Loucy (cell line): ENCODE results near the gene ZBTB3.
"Not testable (repeated sequence)": the region's sequence is repeated elsewhere in the genome, so short reads cannot be mapped to it uniquely, and the experiment has no call there.

Experiments used
- H2AFZ ChIP-seq: fragments of 200-600 bp; sonication (generic); 2 replicates; pipeline ENCODE4 v1.6.0; 2016; ENCODE audit warnings: antibody characterized with exemption, mild to moderate bottlenecking, low read length, moderate library complexity
- H3F3A ChIP-seq: fragments of 200-600 bp; 2 replicates; pipeline ENCODE4 v1.6.0; 2016; ENCODE audit warnings: antibody characterized with exemption, low read depth, mild to moderate bottlenecking
- H3K27me3 ChIP-seq: fragments of 200-600 bp; sonication (generic); 2 replicates; pipeline ENCODE4 v1.6.1; 2014; ENCODE audit warnings: low read length, mild to moderate bottlenecking; ENCODE audit not compliant: insufficient read depth, poor library complexity, severe bottlenecking
- H3K36me3 ChIP-seq: fragments of 200-600 bp; sonication (generic); 2 replicates; pipeline ENCODE4 v1.6.1; 2016; ENCODE audit warnings: low read length; ENCODE audit not compliant: insufficient read depth
- H3K4me1 ChIP-seq: fragments of 200-600 bp; sonication (generic); 2 replicates; pipeline ENCODE4 v1.5.1; 2014; ENCODE audit warnings: low read length, mild to moderate bottlenecking; ENCODE audit not compliant: insufficient read depth, poor library complexity, severe bottlenecking
- H3K4me2 ChIP-seq: fragments of 200-600 bp; sonication (generic); 2 replicates; pipeline ENCODE4 v1.6.0; 2014; ENCODE audit warnings: antibody characterized with exemption, low read length, low read depth, mild to moderate bottlenecking; ENCODE audit not compliant: poor library complexity, severe bottlenecking
- H3K4me3 ChIP-seq: fragments of 200-600 bp; sonication (generic); 2 replicates; pipeline ENCODE4 v1.5.1; 2014; ENCODE audit warnings: low read length, mild to moderate bottlenecking, mixed read lengths; ENCODE audit not compliant: poor library complexity, severe bottlenecking
- H3K79me2 ChIP-seq: fragments of 200-600 bp; sonication (generic); 2 replicates; pipeline ENCODE4 v1.6.1; 2014; ENCODE audit warnings: low read length; ENCODE audit not compliant: insufficient read depth
- H3K9ac ChIP-seq: fragments of 200-600 bp; sonication (generic); 2 replicates; pipeline ENCODE4 v1.6.0; 2014; ENCODE audit warnings: mild to moderate bottlenecking, low read depth, low read length, moderate library complexity; ENCODE audit not compliant: poor library complexity, severe bottlenecking
- H3K9me2 ChIP-seq: fragments of 200-600 bp; sonication (generic); replicated peaks from 2 replicates; pipeline ENCODE4 v1.6.1; 2016; ENCODE audit warnings: low read depth, low read length, mixed read lengths
- H3K9me3 ChIP-seq: fragments of 200-600 bp; sonication (generic); 2 replicates; pipeline ENCODE4 v1.6.1; 2014; ENCODE audit warnings: mild to moderate bottlenecking, antibody characterized with exemption, low read length, low read depth; ENCODE audit not compliant: insufficient read depth
- H4K20me1 ChIP-seq: fragments of 200-600 bp; sonication (generic); 2 replicates; pipeline ENCODE4 v1.6.0; 2014; ENCODE audit warnings: antibody characterized with exemption, low read length, mild to moderate bottlenecking; ENCODE audit not compliant: insufficient read depth, poor library complexity, severe bottlenecking
- CTCF ChIP-seq: fragments of 200-600 bp; sonication (generic); conservative IDR thresholded peaks from 2 replicates; pipeline ENCODE4 v1.5.1; 2014; ENCODE audit warnings: mild to moderate bottlenecking, antibody characterized with exemption, low read length
- EZH2phosphoT487 ChIP-seq: fragments of 200-600 bp; IDR thresholded peaks from 2 replicates; pipeline ENCODE4 v1.6.1; 2018; ENCODE audit warnings: antibody characterized with exemption, mild to moderate bottlenecking, moderate library complexity, borderline replicate concordance

Gene ZBTB3

GRCh38 chr11:62774407-62774806 is 20.4 kb upstream of the ZBTB3 start:
- peaks cover 8% of the 10 kb centered on the region; the same call in 1 of the 2 replicates for H3K79me2 ChIP-seq
- no peak overlapping the region for H2AFZ ChIP-seq
- no peak overlapping the region for H3K9ac ChIP-seq
- 0 out of 2 replicates have a peak, but pooled peaks cover 6% of the 10 kb centered on the region for H3F3A ChIP-seq
- TF ChIP-seq EZH2phosphoT487 (no peak), CTCF (no peak)
- no peaks in the 10 kb centered on the region for H3K9me2 ChIP-seq
- H3K4me1 ChIP-seq, result peaks cover 7% of the 10 kb centered on the region
- H4K20me1 ChIP-seq, result no peaks in the 10 kb centered on the region
- peaks cover 14% of the 10 kb centered on the region; the same call in 1 of the 2 replicates for H3K36me3 ChIP-seq
- H3K4me2 ChIP-seq, result no peak overlapping the region
- no peak overlapping the region for H3K4me3 ChIP-seq
- no peaks in the 10 kb centered on the region for H3K27me3 ChIP-seq
- no peaks in the 10 kb centered on the region for H3K9me3 ChIP-seq

- peak within 1 kb of the TSS; percentile 75 for H3K4me3 ChIP-seq
- 0 out of 2 replicates have a peak, but pooled peaks cover 6% of the 10 kb centered on the region for H3F3A ChIP-seq
- H3K4me1 ChIP-seq, result peaks cover 7% of the 10 kb centered on the region
- no peak for TF ChIP-seq CTCF
- TF ChIP-seq EZH2phosphoT487, result no peak
- H3K36me3 ChIP-seq, result peaks cover 6% of the 10 kb centered on the region; the same call in 1 of the 2 replicates
- peak within 1 kb of the TSS; percentile 84 for H3K9ac ChIP-seq
- H3K27me3 ChIP-seq, result no peaks in the 10 kb centered on the region
- H2AFZ ChIP-seq, result peak within 1 kb of the TSS; percentile 95
- H3K79me2 ChIP-seq, result peaks cover 8% of the 10 kb centered on the region; the same call in 1 of the 2 replicates
- no peaks in the 10 kb centered on the region for H3K9me2 ChIP-seq
- H4K20me1 ChIP-seq, result no peaks in the 10 kb centered on the region
- H3K4me2 ChIP-seq, result peak within 1 kb of the TSS; percentile 92
- no peaks in the 10 kb centered on the region for H3K9me3 ChIP-seq
Observed at GRCh38 chr11:62771144-62772021, 17.4 kb upstream of the ZBTB3 start, which contains the start of gene TAF6L. TAF6L (plus strand) TSS chr11:62771396; CDS start chr11:62775784, 4,388 bp downstream.

- Histone ChIP-seq H4K20me1 (no peaks in the 10 kb centered on the region), H3K36me3 (peaks cover under 1% of the 10 kb centered on the region; the same call in 1 of the 2 replicates), H3K79me2 (peaks cover 8% of the 10 kb centered on the region; the same call in 1 of the 2 replicates), H3K9me3 (no peaks in the 10 kb centered on the region), H3K4me3 (peak overlapping the region; percentile 75), H3K9ac (peak overlapping the region; percentile 84), H2AFZ (peak overlapping the region; percentile 95), H3K4me2 (peak overlapping the region; percentile 92), H3K27me3 (no peaks in the 10 kb centered on the region), H3F3A (0 out of 2 replicates have a peak, but pooled peaks cover 6% of the 10 kb centered on the region), H3K9me2 (no peaks in the 10 kb centered on the region), H3K4me1 (peaks cover 7% of the 10 kb centered on the region)
- TF ChIP-seq EZH2phosphoT487 (no peak), CTCF (no peak)
Observed at GRCh38 chr11:62770778-62771143, 16.8 kb upstream of the ZBTB3 start.

DNA sequence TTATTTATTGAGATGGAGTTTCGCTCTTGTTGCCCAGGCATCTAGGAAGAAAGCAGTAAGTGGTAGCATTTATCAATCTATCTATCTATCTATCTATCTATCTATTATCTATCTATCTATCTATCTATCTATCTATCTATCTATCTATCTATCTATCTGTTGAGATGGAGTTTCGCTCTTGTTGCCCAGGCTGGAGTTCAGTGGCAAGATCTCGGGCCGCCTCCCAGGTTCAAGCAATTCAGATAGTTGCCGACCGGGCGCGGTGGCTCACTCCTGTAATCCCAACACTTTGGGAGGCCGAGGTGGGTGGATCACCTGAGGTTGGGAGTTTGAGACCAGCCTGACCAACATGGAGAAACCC is 6.9 kb upstream of the ZBTB3 start:
- not testable (repeated sequence) for H3K9me3 ChIP-seq, H3K9me2 ChIP-seq, H4K20me1 ChIP-seq, H3K36me3 ChIP-seq, H3K27me3 ChIP-seq, H3F3A ChIP-seq
- peak overlapping the region; percentile 90 for H3K4me3 ChIP-seq
- peak overlapping the region; percentile 99 for H3K4me2 ChIP-seq
- peaks cover 11% of the 10 kb centered on the region for H3K4me1 ChIP-seq
- H3K9ac ChIP-seq, result peak overlapping the region; percentile 85
- peak overlapping the region; percentile 49; the same call in 1 of the 2 replicates for H2AFZ ChIP-seq
- peaks cover 15% of the 10 kb centered on the region for H3K79me2 ChIP-seq
